Measurements from ENCODE around the gene IL17C. TPM values are rescaled to one million over a fixed set of nuclear protein-coding genes. Genes with fewer than 3 reads are reported as not detected.

Gene IL17C
- total RNA-seq, 4 donors from 2014 or later, result not detected

GRCh38 chr16:88634141-88634993, 4.0 kb upstream of the IL17C start:
- no peak for TF ChIP-seq POLR2A (IDR thresholded peaks at IDR 0.05)
- TF ChIP-seq CTCF (IDR thresholded peaks at IDR 0.05), result peak in 1 of 4 experiments; percentile 10
- H3K9me3 ChIP-seq, result no peaks in the 10 kb centered on the region
- H3K36me3 ChIP-seq, result peaks cover 0 to 46% of the 10 kb centered on the region in 2 donors
- peak overlapping the region in 1 of 4 donors; percentile 41 for H3K27ac ChIP-seq
- H3K4me3 ChIP-seq, result peak overlapping the region in 1 of 2 donors; percentile 46
- H3K27me3 ChIP-seq, result peaks cover 59% of the 10 kb centered on the region
- peak; percentile 5 for ATAC-seq
- no CpG with 5 or more reads among the region's 82 CpGs for WGBS, 2 donors (ENCODE audit: low coverage in 1 of 2)
- H3K4me1 ChIP-seq, result peaks cover 0 to 19% (median 3%) of the 10 kb centered on the region in 3 donors

GRCh38 chr16:88634994-88635670, 3.2 kb upstream of the IL17C start:
- ATAC-seq, result no peak
- Histone ChIP-seq H3K27me3 (peaks cover 66% of the 10 kb centered on the region), H3K9me3 (no peaks in the 10 kb centered on the region), H3K27ac (peak overlapping the region in 1 of 4 donors; percentile 41), H3K36me3 (peaks cover 0 to 38% of the 10 kb centered on the region in 2 donors), H3K4me1 (peaks cover 0 to 19% (median 3%) of the 10 kb centered on the region in 3 donors), H3K4me3 (peak overlapping the region in 1 of 2 donors; percentile 46)
- TF ChIP-seq POLR2AphosphoS5 (IDR thresholded peaks at IDR 0.05), result no peak
- peak in 1 of 4 experiments; percentile 2 for TF ChIP-seq CTCF (IDR thresholded peaks at IDR 0.05)
- no peak for TF ChIP-seq EP300 (IDR thresholded peaks at IDR 0.05)
- TF ChIP-seq POLR2A (IDR thresholded peaks at IDR 0.05), result no peak
- 43 to 69% methylated on average over 5 of the region's 28 CpGs for WGBS, 2 donors (ENCODE audit: low coverage in 1 of 2)

- WGBS, 2 donors (ENCODE audit: low coverage in 1 of 2), result 90% methylated on average over 2 of the region's 17 CpGs; no CpG with 5 or more reads in 1 of the 2 donors
- H3K27ac ChIP-seq, result no peak overlapping the region
- no peak for ATAC-seq
- no peak overlapping the region for H3K4me3 ChIP-seq
- H3K9me3 ChIP-seq, result no peaks in the 10 kb centered on the region
- H3K4me1 ChIP-seq, result peaks cover 0 to 19% (median 3%) of the 10 kb centered on the region in 3 donors
- peaks cover 0 to 31% of the 10 kb centered on the region in 2 donors for H3K36me3 ChIP-seq
- peaks cover 73% of the 10 kb centered on the region for H3K27me3 ChIP-seq
- TF ChIP-seq POLR2AphosphoS5 (IDR thresholded peaks at IDR 0.05), result no peak
- TF ChIP-seq POLR2A (IDR thresholded peaks at IDR 0.05), result no peak
- TF ChIP-seq CTCF (IDR thresholded peaks at IDR 0.05), result no peak
- TF ChIP-seq EP300 (IDR thresholded peaks at IDR 0.05), result no peak
Observed at GRCh38 chr16:88635671-88636319, 2.6 kb upstream of the IL17C start.

- Histone ChIP-seq H3K27ac (no peak overlapping the region), H3K36me3 (peaks cover 0 to 22% of the 10 kb centered on the region in 2 donors), H3K4me3 (no peak overlapping the region), H3K9me3 (no peaks in the 10 kb centered on the region), H3K4me1 (peaks cover 0 to 19% (median 3%) of the 10 kb centered on the region in 3 donors), H3K27me3 (peaks cover 79% of the 10 kb centered on the region)
- no peak for ATAC-seq
- 80 to 90% methylated on average over 1 to 7 of the region's 23 CpGs for WGBS, 2 donors (ENCODE audit: low coverage in 1 of 2)
- TF ChIP-seq POLR2A (IDR thresholded peaks at IDR 0.05) (no peak), POLR2AphosphoS5 (IDR thresholded peaks at IDR 0.05) (no peak), CTCF (IDR thresholded peaks at IDR 0.05) (no peak), EP300 (IDR thresholded peaks at IDR 0.05) (no peak)
Observed at GRCh38 chr16:88636488-88637265, 1.7 kb upstream of the IL17C start.
